ENCODE measurements around the gene OR10K1. TPM values are rescaled to one million over a fixed set of nuclear protein-coding genes. Genes with fewer than 3 reads are reported as not detected.

OR10K1 gene
- total and polyA plus RNA-seq, 2 donors (not counting 1 experiment from before 2014, with no cell fraction given): not detected

GRCh38 chr1:158493054-158493453 is 31.4 kb downstream of the OR10K1 start:
- Histone ChIP-seq H3K27ac (ENCODE audit: low read length in 2 of 2) (no peak overlapping the region), H3K79me2 (ENCODE audit: control insufficient read depth, insufficient read depth, low read length) (no peaks in the 10 kb centered on the region), H3K9ac (ENCODE audit: low read length) (no peak overlapping the region), H4K20me1 (ENCODE audit: control insufficient read depth, insufficient read depth, low read length, poor library complexity, severe bottlenecking) (no peaks in the 10 kb centered on the region), H3K9me3 (ENCODE audit: control extremely low read depth in 1 of 3, control insufficient read depth in 2 of 3, insufficient read depth in 1 of 3, low read length in 2 of 3) (no peaks in the 10 kb centered on the region), H2AFZ (ENCODE audit: insufficient read depth, low read depth, low read length, poor library complexity, severe bottlenecking) (no peak overlapping the region), H3K27me3 (replicated peaks in 1 of 4; ENCODE audit: control extremely low read depth in 1 of 4, control insufficient read depth in 3 of 4, insufficient read depth in 4 of 4, low read length in 3 of 4) (peaks cover 0 to 5% (median 0%) of the 10 kb centered on the region in 4 experiments), H3K4me2 (replicated peaks; ENCODE audit: low read depth, low read length, poor library complexity, severe bottlenecking) (no peak overlapping the region), H3K4me1 (ENCODE audit: control insufficient read depth in 2 of 2, insufficient read depth in 2 of 2, low read length in 2 of 2) (no peaks in the 10 kb centered on the region), H3K36me3 (replicated peaks in 1 of 2; ENCODE audit: control extremely low read depth in 1 of 2, control insufficient read depth in 1 of 2, extremely low read depth in 1 of 2, insufficient read depth in 2 of 2, low read length in 1 of 2) (no peaks in the 10 kb centered on the region), H3K4me3 (ENCODE audit: control extremely low read depth in 1 of 5, extremely low read depth in 1 of 5, insufficient read depth in 1 of 5, low read depth in 2 of 5, low read length in 4 of 5) (no peak overlapping the region)
- H3K27ac Mint-ChIP-seq: no peak overlapping the region
- CTCF ChIA-PET: interaction anchor here (1.1 kb wide), 1 partner anchor 235 kb away, joined by 3 read pairs; no protein-coding TSS in a partner anchor
- intact Hi-C loops (cut with micrococcal nuclease): no loop called here
- TF ChIP-seq EZH2 (IDR thresholded peaks at IDR 0.05; ENCODE audit: borderline replicate concordance, insufficient read depth, low read depth, low read length, poor library complexity, severe bottlenecking) (no peak), CTCF (IDR thresholded peaks at IDR 0.05) (no peak)
- no peaks in the 10 kb centered on the region for H3K27me3 Mint-ChIP-seq
- ATAC-seq (ENCODE audit: low read depth): no peak
- no peak overlapping the region for H3K4me3 Mint-ChIP-seq
- 90% methylated on average over 2 of the region's 3 CpGs for WGBS (ENCODE audit: insufficient coverage)
- peaks cover 2% of the 10 kb centered on the region for H3K4me1 Mint-ChIP-seq
- POLR2A ChIA-PET: no interaction called here
- no peak for DNase-seq
- no peaks in the 10 kb centered on the region for H3K9me3 Mint-ChIP-seq (ENCODE audit: insufficient read depth)

GRCh38 chr1:158494796-158495195 is 33.2 kb downstream of the OR10K1 start:
- no peak for ATAC-seq (ENCODE audit: low read depth)
- Histone ChIP-seq H4K20me1 (ENCODE audit: control insufficient read depth, insufficient read depth, low read length, poor library complexity, severe bottlenecking) (no peaks in the 10 kb centered on the region), H3K4me3 (ENCODE audit: control extremely low read depth in 1 of 5, extremely low read depth in 1 of 5, insufficient read depth in 1 of 5, low read depth in 2 of 5, low read length in 4 of 5) (no peak overlapping the region), H3K27me3 (replicated peaks in 1 of 4; ENCODE audit: control extremely low read depth in 1 of 4, control insufficient read depth in 3 of 4, insufficient read depth in 4 of 4, low read length in 3 of 4) (peaks cover 0 to 5% (median 0%) of the 10 kb centered on the region in 4 experiments), H3K79me2 (ENCODE audit: control insufficient read depth, insufficient read depth, low read length) (no peaks in the 10 kb centered on the region), H3K4me1 (ENCODE audit: control insufficient read depth in 2 of 2, insufficient read depth in 2 of 2, low read length in 2 of 2) (no peaks in the 10 kb centered on the region), H2AFZ (ENCODE audit: insufficient read depth, low read depth, low read length, poor library complexity, severe bottlenecking) (no peak overlapping the region), H3K9me3 (ENCODE audit: control extremely low read depth in 1 of 3, control insufficient read depth in 2 of 3, insufficient read depth in 1 of 3, low read length in 2 of 3) (no peaks in the 10 kb centered on the region), H3K36me3 (replicated peaks in 1 of 2; ENCODE audit: control extremely low read depth in 1 of 2, control insufficient read depth in 1 of 2, extremely low read depth in 1 of 2, insufficient read depth in 2 of 2, low read length in 1 of 2) (no peaks in the 10 kb centered on the region), H3K27ac (ENCODE audit: low read length in 2 of 2) (no peak overlapping the region), H3K4me2 (replicated peaks; ENCODE audit: low read depth, low read length, poor library complexity, severe bottlenecking) (no peak overlapping the region), H3K9ac (ENCODE audit: low read length) (no peak overlapping the region)
- CTCF ChIA-PET: interaction anchor here (2.0 kb wide), 1 partner anchor 248 kb away, joined by 22 read pairs; no protein-coding TSS in a partner anchor
- intact Hi-C loops (cut with micrococcal nuclease): no loop called here
- no peaks in the 10 kb centered on the region for H3K9me3 Mint-ChIP-seq (ENCODE audit: insufficient read depth)
- TF ChIP-seq EZH2 (IDR thresholded peaks at IDR 0.05; ENCODE audit: borderline replicate concordance, insufficient read depth, low read depth, low read length, poor library complexity, severe bottlenecking) (no peak), CTCF (IDR thresholded peaks at IDR 0.05) (no peak)
- no peak overlapping the region for H3K27ac Mint-ChIP-seq
- no CpG with 5 or more reads among the region's 2 CpGs for WGBS (ENCODE audit: insufficient coverage)
- H3K4me1 Mint-ChIP-seq: peaks cover 2% of the 10 kb centered on the region
- POLR2A ChIA-PET: no interaction called here
- peaks cover 3% of the 10 kb centered on the region for H3K27me3 Mint-ChIP-seq
- DNase-seq: no peak
- H3K4me3 Mint-ChIP-seq: no peak overlapping the region
